ENCODE results near the gene SNAI3.

The SNAI3 gene

DNA sequence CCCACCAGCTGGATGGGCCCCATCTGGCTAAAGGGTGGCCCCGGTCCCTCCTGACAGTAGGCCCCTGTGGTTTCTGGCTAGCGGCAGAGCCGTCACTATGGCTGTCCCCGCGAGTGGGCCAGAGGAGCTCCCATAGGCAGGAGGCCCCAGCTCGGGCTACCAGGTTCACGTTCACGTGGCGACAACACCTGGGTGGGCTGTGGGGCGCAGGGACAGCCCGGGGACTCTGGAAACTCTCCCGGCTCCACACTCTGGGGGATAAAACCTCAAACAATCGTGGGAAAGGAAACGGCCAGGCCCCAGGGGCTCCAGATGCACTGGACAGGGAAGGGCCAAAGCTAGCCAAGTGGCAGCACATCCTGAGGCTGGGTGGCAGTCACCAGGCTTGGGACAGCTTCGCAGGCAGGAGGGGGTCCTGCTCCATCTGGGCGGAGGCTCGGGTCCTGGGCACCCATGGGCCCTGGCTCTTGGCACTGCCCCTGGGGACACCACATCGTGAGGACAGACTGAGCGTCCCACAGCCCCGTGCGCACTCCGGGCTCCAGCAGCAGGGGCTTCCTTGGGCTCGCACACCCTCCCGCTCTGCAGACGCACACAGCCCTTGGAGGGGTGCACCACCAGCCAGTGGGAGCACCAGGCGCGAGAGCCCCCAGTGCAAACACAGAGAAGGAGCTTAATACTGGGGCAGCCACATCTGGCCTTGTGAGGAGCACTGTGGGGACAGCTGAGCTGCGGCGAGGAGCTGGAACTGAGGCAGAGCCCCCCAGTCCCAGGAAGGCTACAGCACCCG lies 15.5 kb upstream of the SNAI3 start:
- Histone ChIP-seq H3K36me3 (ENCODE audit: control insufficient read depth, insufficient read depth, low read length) (peaks cover 42% of the 10 kb centered on the region), H3K27ac (ENCODE audit: low read depth, low read length) (no peak overlapping the region), H3K4me3 (ENCODE audit: low read depth, low read length) (no peak overlapping the region), H3K9me3 (ENCODE audit: control insufficient read depth, insufficient read depth, low read length) (no peaks in the 10 kb centered on the region), H3K27me3 (ENCODE audit: control insufficient read depth, insufficient read depth, low read length) (no peaks in the 10 kb centered on the region), H3K4me1 (ENCODE audit: control insufficient read depth, insufficient read depth, low read length) (peaks cover 6% of the 10 kb centered on the region; the same call in 1 of the 2 replicates), H3K9ac (ENCODE audit: low read depth, low read length) (no peak overlapping the region)

DNA sequence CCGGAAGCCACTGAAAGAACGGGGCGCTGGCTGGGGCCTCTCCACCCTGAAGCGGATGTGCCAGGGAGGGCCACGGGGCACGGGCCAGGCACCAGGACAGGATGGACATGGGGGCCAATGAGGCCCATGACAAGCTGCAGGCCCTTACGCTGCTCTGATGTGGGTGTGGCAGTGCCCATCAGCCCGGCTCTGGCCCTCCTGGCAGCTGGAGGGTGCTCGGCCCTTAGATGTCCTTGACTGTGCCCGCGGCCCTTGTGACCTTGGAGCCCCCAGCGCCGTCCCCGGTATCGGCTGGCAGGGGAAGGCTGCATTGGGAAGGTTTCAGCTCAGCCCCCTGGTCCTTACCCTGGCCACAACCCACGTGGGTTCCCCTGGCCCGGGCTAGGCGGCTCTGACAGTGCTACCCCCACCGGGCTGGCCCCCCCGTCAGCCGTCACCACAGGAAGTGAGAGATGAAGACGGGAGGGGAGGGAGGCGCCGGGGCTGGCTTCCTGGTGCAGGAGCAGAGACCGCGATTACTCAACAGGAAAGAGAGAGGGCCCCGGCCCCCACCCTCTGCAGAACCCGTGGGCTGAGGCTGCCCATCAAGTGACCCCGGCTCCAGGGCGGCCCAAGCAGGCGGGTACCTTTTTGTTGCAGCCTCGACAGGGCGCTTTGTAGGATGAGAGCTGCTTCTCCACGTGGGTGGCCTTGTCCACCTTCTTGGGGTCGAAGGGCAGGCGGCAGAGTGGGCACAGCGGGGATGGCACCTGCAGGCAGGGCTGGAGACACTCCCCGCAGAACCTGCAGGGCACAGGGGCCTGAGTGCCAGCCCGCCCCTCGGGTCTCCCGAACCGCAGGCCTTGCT lies 14.6 kb upstream of the SNAI3 start:
- H3K36me3 ChIP-seq (ENCODE audit: control insufficient read depth, insufficient read depth, low read length) = peaks cover 45% of the 10 kb centered on the region

DNA sequence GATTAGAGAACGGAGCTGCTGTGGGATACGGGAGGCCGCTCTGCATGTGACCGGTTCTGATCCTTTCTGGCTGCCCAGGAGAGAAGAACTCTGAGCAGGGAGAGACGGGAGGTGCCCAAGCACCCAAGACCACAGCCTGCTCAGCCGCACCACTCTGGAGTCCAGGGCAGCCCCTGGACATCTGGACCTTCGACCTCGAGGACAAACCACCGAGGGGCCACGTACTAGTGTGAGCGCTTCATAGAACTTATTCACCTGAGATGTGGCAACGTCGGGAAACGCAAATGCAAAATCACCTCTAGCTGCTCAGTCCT lies 14.0 kb upstream of the SNAI3 start:
- no peak overlapping the region for H3K9ac ChIP-seq (ENCODE audit: low read depth, low read length)
- no peaks in the 10 kb centered on the region for H3K27me3 ChIP-seq (ENCODE audit: control insufficient read depth, insufficient read depth, low read length)
- peaks cover 4% of the 10 kb centered on the region; the same call in 1 of the 2 replicates for H3K4me1 ChIP-seq (ENCODE audit: control insufficient read depth, insufficient read depth, low read length)
- H3K4me3 ChIP-seq (ENCODE audit: low read depth, low read length) = no peak overlapping the region
- H3K36me3 ChIP-seq (ENCODE audit: control insufficient read depth, insufficient read depth, low read length) = peaks cover 45% of the 10 kb centered on the region
- no peak overlapping the region for H3K27ac ChIP-seq (ENCODE audit: low read depth, low read length)
- no peaks in the 10 kb centered on the region for H3K9me3 ChIP-seq (ENCODE audit: control insufficient read depth, insufficient read depth, low read length)

More for the DNA sequence above, 14.6 kb upstream of the SNAI3 start:
- no peaks in the 10 kb centered on the region for H3K9me3 ChIP-seq (ENCODE audit: control insufficient read depth, insufficient read depth, low read length)
- no peaks in the 10 kb centered on the region for H3K27me3 ChIP-seq (ENCODE audit: control insufficient read depth, insufficient read depth, low read length)
- H3K27ac ChIP-seq (ENCODE audit: low read depth, low read length) = no peak overlapping the region
- H3K4me3 ChIP-seq (ENCODE audit: low read depth, low read length) = no peak overlapping the region
- no peak overlapping the region for H3K9ac ChIP-seq (ENCODE audit: low read depth, low read length)
- peaks cover 6% of the 10 kb centered on the region; the same call in 1 of the 2 replicates for H3K4me1 ChIP-seq (ENCODE audit: control insufficient read depth, insufficient read depth, low read length)

DNA sequence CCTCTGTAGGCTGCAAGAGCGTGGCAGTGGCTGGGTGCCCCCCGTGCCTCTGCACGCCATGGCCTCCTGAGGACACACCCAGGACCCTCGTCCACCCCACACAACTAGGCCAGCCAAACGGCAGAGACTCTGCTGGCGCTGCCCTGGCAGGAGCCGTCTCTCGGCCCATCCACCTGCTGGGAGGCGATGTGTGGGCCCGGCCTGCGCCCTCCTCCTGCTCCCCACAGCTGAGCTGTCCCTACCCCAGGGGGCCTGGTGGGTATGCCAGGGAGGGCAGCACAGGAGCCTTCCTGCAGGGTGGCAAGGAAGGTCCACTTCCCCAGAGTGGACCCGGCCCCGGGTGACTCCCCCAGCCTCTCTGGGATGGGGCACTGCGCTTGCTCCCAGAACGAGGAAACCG lies 12.9 kb upstream of the SNAI3 start:
- no peak overlapping the region for H3K27ac ChIP-seq (ENCODE audit: low read depth, low read length)
- H3K36me3 ChIP-seq (ENCODE audit: control insufficient read depth, insufficient read depth, low read length) = peaks cover 45% of the 10 kb centered on the region
- no peak overlapping the region for H3K4me3 ChIP-seq (ENCODE audit: low read depth, low read length)
- no peaks in the 10 kb centered on the region for H3K4me1 ChIP-seq (ENCODE audit: control insufficient read depth, insufficient read depth, low read length)
- no peak overlapping the region for H3K9ac ChIP-seq (ENCODE audit: low read depth, low read length)
- no peaks in the 10 kb centered on the region for H3K9me3 ChIP-seq (ENCODE audit: control insufficient read depth, insufficient read depth, low read length)
- no peaks in the 10 kb centered on the region for H3K27me3 ChIP-seq (ENCODE audit: control insufficient read depth, insufficient read depth, low read length)

DNA sequence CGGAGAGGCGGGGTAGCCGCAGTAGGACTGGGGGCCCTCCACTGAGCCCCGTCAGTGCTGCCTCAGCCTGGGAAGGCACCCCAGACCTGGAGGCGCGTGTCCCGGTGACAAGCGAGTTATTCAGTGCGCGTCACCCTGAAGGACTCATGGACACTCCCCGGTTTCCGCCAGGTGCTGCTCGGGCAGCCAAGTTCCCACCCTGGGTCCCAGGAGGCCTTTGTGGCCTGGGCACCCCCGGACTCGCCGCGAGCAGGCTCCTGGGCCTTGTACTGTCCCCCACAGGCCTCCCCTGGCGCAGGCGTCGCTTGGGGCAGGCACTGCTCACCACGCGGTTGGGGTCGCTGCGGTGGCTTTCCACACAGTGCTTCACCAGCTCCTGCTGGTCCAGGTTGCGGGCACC lies 12.3 kb upstream of the SNAI3 start:
- peaks cover 45% of the 10 kb centered on the region for H3K36me3 ChIP-seq (ENCODE audit: control insufficient read depth, insufficient read depth, low read length)
- H3K9me3 ChIP-seq (ENCODE audit: control insufficient read depth, insufficient read depth, low read length) = no peaks in the 10 kb centered on the region
- no peaks in the 10 kb centered on the region for H3K4me1 ChIP-seq (ENCODE audit: control insufficient read depth, insufficient read depth, low read length)
- no peak overlapping the region for H3K27ac ChIP-seq (ENCODE audit: low read depth, low read length)
- H3K9ac ChIP-seq (ENCODE audit: low read depth, low read length) = no peak overlapping the region
- no peak overlapping the region for H3K4me3 ChIP-seq (ENCODE audit: low read depth, low read length)
- no peaks in the 10 kb centered on the region for H3K27me3 ChIP-seq (ENCODE audit: control insufficient read depth, insufficient read depth, low read length)

DNA sequence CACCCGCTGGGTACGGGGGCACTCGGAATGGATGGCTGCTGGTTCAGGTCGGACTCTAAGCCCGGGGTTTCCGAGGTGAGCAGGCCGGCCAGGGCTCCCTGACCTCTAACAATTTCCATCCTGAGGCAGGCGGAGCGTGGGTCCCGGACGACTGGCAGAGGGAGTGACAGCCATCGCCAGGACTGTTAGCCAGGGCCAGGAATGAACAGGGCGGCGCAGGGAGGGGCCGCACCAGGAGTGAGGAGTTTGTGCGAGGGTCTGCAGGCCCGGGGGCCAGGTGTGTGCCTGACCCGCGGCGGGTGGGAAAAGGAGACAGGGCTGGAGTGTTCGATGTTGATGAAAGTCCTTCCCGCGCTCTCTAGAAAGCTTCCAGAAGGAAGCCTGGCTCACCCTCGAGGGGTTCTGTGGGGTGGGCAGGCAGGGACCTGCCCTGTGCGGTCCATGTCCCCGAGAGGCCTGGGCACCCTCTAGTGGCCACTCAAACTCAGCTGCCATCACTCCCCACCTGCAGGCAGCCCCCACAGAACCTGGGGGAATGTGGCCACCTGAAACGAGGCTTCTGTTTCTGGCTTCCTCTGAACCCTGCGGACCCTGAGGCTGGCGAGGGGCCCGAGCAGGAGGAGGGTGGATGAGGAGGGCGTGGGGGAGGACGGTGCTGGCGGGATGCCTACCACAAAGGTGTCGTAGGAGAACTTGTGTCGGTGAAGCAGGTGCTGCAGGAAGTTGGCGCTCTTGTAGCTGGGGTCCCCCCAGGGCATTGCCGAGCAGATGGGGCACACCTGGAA lies 11.7 kb upstream of the SNAI3 start:
- no peak overlapping the region for H3K27ac ChIP-seq (ENCODE audit: low read depth, low read length)
- no peaks in the 10 kb centered on the region for H3K9me3 ChIP-seq (ENCODE audit: control insufficient read depth, insufficient read depth, low read length)
- peaks cover 42% of the 10 kb centered on the region for H3K36me3 ChIP-seq (ENCODE audit: control insufficient read depth, insufficient read depth, low read length)
- H3K9ac ChIP-seq (ENCODE audit: low read depth, low read length) = no peak overlapping the region
- H3K4me3 ChIP-seq (ENCODE audit: low read depth, low read length) = no peak overlapping the region
- no peaks in the 10 kb centered on the region for H3K4me1 ChIP-seq (ENCODE audit: control insufficient read depth, insufficient read depth, low read length)
- no peaks in the 10 kb centered on the region for H3K27me3 ChIP-seq (ENCODE audit: control insufficient read depth, insufficient read depth, low read length)

DNA sequence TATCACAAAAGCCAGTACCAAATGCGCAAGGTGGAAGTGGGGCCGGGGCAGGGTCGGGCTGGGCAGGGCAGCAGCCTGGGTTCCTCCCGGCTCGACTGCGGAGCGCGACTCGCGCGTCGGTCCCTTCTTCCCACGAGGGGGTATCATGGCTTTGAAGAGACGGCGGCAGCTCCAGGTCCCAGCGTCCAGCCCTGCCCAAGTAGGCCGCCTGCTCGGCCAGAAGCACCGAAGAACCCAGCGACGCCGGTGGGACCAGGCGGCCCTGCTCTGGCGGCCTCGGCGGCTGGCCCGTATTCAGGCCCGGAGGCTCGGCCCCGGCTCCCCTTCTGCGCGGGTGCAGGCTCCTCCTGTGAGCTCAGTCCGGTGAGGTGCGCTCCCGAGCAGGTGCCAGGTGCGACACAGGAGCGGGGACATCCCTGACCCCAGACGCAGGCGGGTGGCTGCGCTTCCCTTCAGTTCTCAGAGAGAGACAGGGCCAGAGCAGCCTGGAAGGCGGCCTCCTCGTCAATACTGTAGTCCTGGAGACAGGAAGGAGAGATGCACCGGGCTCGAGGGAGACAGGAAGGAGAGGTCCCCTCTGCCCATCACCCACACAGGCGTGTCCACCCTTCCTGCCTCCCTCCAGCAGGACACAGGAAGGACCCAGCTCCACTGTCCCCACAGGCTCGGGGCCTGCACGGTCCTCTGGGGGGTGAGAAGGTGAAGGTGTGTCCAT lies 11.0 kb upstream of the SNAI3 start:
- H3K27ac ChIP-seq (ENCODE audit: low read depth, low read length) = no peak overlapping the region
- H3K9me3 ChIP-seq (ENCODE audit: control insufficient read depth, insufficient read depth, low read length) = no peaks in the 10 kb centered on the region
- no peak overlapping the region for H3K4me3 ChIP-seq (ENCODE audit: low read depth, low read length)
- no peaks in the 10 kb centered on the region for H3K4me1 ChIP-seq (ENCODE audit: control insufficient read depth, insufficient read depth, low read length)
- H3K36me3 ChIP-seq (ENCODE audit: control insufficient read depth, insufficient read depth, low read length) = peaks cover 39% of the 10 kb centered on the region
- H3K27me3 ChIP-seq (ENCODE audit: control insufficient read depth, insufficient read depth, low read length) = no peaks in the 10 kb centered on the region
- no peak overlapping the region for H3K9ac ChIP-seq (ENCODE audit: low read depth, low read length)

DNA sequence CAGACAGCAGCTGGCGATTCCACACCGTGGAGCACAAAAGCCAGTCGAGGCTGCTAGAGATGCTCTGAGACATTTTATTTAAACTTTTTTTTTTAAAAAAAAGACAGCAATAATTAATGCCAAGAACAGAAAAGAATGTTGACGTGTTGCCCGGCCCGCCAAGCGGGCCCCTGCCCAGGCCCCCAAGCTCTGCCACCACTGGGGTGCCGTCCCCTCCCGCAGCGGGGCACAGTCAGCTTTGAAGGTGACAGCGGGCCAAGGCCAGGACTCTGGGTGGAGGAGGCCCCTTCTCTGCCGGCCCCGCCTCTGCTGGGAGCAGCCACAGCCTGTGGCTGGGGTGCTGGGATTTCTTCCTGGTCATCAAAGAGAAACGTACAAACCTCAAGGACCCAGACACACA lies 10.1 kb upstream of the SNAI3 start:
- no peak overlapping the region for H3K4me3 ChIP-seq (ENCODE audit: low read depth, low read length)
- no peak overlapping the region for H3K27ac ChIP-seq (ENCODE audit: low read depth, low read length)
- H3K36me3 ChIP-seq (ENCODE audit: control insufficient read depth, insufficient read depth, low read length) = peaks cover 39% of the 10 kb centered on the region
- no peaks in the 10 kb centered on the region for H3K27me3 ChIP-seq (ENCODE audit: control insufficient read depth, insufficient read depth, low read length)
- no peaks in the 10 kb centered on the region for H3K9me3 ChIP-seq (ENCODE audit: control insufficient read depth, insufficient read depth, low read length)
- H3K4me1 ChIP-seq (ENCODE audit: control insufficient read depth, insufficient read depth, low read length) = no peaks in the 10 kb centered on the region
- no peak overlapping the region for H3K9ac ChIP-seq (ENCODE audit: low read depth, low read length)

DNA sequence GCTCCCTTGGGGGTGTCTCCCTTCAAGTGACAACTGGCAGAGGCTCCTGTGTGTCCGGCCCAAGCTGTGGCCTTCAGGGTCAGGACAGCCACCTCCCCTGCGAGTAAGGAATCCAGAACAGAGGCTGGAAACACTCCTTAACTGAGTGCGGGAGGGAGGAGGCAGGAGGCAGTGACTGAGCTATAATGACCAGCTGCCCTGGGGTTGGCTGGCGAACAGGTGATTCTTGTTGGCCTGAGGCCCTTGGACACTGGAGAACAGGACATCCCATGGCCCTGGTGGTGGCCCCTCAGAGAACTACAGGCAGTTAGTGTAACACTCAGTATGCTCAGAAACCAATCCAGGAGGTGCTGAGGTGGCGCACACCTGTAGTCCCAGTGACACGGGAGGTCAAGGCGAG lies 9.4 kb upstream of the SNAI3 start:
- Histone ChIP-seq H3K9me3 (ENCODE audit: control insufficient read depth, insufficient read depth, low read length) (no peaks in the 10 kb centered on the region), H3K36me3 (ENCODE audit: control insufficient read depth, insufficient read depth, low read length) (peaks cover 39% of the 10 kb centered on the region), H3K4me1 (ENCODE audit: control insufficient read depth, insufficient read depth, low read length) (no peaks in the 10 kb centered on the region), H3K27me3 (ENCODE audit: control insufficient read depth, insufficient read depth, low read length) (no peaks in the 10 kb centered on the region), H3K9ac (ENCODE audit: low read depth, low read length) (no peak overlapping the region), H3K27ac (ENCODE audit: low read depth, low read length) (no peak overlapping the region), H3K4me3 (ENCODE audit: low read depth, low read length) (no peak overlapping the region)

DNA sequence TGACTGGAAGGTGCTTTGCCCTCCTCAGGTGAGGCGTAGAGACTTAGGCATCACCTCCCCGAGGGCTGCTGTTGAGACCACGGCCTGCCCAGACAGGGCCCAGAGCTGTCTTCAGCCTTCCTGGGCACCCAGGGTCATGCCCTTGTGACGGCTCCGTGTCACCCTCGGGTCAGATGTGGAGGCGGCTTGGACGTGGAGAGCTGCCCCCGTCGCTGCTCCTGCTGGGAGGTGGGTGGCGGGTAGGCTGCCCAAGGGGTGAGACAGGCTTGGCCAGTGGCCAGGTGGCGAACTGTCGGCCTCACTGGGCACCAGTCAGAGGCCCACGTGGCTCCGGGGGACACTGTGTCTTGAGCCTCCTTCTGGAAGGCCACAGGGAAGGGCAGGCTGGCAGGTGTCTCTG lies 8.9 kb upstream of the SNAI3 start:
- no peaks in the 10 kb centered on the region for H3K9me3 ChIP-seq (ENCODE audit: control insufficient read depth, insufficient read depth, low read length)
- H3K27ac ChIP-seq (ENCODE audit: low read depth, low read length) = no peak overlapping the region
- no peak overlapping the region for H3K9ac ChIP-seq (ENCODE audit: low read depth, low read length)
- H3K27me3 ChIP-seq (ENCODE audit: control insufficient read depth, insufficient read depth, low read length) = no peaks in the 10 kb centered on the region
- H3K4me3 ChIP-seq (ENCODE audit: low read depth, low read length) = no peak overlapping the region
- no peaks in the 10 kb centered on the region for H3K4me1 ChIP-seq (ENCODE audit: control insufficient read depth, insufficient read depth, low read length)
- peaks cover 34% of the 10 kb centered on the region for H3K36me3 ChIP-seq (ENCODE audit: control insufficient read depth, insufficient read depth, low read length)

All from HUES48 (cell line).